ENCODE measurements around the gene GPR161.

DNA sequence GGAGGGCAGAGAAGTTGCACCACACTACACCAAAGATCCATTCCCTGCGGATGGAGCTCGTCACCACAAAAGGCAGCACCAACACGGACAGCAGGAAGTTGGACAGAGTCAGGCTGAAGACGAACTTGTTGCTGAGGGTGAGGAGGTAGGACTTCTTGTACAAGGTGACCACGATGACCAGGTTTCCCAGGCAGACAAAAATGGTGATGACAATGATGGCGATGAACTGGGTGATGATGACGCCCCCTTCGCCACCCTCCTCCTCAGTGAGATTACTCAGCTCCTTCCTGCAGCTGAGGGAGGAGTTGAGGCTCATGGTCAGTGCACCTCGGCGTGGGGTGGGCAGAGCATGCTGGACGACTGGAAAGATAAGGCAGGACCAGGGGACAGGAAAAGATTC lies 32.2 kb downstream of the GPR161 start:
- TF ChIP-seq, protein P1, sequence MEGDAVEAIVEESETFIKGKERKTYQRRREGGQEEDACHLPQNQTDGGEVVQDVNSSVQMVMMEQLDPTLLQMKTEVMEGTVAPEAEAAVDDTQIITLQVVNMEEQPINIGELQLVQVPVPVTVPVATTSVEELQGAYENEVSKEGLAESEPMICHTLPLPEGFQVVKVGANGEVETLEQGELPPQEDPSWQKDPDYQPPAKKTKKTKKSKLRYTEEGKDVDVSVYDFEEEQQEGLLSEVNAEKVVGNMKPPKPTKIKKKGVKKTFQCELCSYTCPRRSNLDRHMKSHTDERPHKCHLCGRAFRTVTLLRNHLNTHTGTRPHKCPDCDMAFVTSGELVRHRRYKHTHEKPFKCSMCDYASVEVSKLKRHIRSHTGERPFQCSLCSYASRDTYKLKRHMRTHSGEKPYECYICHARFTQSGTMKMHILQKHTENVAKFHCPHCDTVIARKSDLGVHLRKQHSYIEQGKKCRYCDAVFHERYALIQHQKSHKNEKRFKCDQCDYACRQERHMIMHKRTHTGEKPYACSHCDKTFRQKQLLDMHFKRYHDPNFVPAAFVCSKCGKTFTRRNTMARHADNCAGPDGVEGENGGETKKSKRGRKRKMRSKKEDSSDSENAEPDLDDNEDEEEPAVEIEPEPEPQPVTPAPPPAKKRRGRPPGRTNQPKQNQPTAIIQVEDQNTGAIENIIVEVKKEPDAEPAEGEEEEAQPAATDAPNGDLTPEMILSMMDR (IDR thresholded peaks at IDR 0.05): no peak
- no peak for TF ChIP-seq POLR2A (IDR thresholded peaks at IDR 0.05)
- TF ChIP-seq EP300 (IDR thresholded peaks at IDR 0.05): no peak
- no peak for TF ChIP-seq POLR2AphosphoS5 (IDR thresholded peaks at IDR 0.05)
